Midbrain (tissue), 1 donor: ENCODE measurements around the gene PRLH.
"Not testable (repeated sequence)": the region's sequence is repeated elsewhere in the genome, so short reads cannot be mapped to it uniquely, and the experiment has no call there.

Experiments used
- DNase-seq: peaks from one replicate; lab custom pipeline; 2025; lab: John Stamatoyannopoulos, UW

Gene PRLH

DNA sequence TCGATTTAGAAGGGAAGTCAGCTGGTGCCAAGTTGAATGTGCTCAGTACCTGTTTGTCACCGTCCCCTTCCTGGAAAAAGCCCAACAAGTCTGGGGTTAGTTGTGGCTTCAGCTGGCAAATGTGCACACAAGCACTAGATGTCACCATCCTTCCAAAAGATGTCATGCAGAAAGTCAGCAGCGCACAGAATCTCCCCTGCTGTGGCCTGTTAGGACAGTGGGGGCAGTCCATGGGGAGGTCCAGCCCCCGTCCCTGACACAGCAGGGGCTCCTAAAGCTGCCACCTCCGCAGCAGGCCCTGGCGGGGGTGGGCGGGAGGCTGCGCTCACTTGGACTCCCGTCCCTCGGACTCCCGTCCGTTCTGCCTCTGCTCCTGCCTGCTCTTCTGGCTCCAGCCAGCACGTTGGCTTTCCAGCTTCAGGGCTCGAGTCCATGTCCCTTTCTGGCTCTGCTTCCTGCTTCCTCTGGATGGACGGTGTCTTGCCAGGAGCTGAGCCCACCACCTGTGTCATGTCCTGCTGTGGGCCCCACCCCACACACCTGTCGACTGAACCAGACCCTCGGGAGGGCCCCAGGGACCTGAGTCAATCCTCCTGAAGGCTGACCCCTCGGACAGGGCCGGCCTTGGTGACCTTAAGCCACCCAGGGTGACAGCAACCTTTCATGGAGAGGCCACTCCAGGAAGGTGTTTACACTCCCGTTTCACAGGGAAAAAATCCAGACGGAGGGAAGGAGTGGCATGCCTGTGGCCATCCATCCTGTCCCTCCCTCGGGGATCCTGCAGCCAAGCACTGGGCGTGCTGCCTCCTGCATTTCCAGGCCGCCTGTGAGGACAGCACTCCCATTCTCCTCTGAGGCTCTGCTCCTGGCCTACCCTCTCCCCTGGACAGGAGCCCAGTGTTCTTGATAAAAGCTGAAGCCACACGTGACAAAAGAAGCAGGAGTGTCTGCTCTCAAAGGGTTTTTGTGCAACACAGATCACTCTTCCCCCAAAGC lies 15.7 kb downstream of the PRLH start:
- peak; percentile 50 for DNase-seq

DNA sequence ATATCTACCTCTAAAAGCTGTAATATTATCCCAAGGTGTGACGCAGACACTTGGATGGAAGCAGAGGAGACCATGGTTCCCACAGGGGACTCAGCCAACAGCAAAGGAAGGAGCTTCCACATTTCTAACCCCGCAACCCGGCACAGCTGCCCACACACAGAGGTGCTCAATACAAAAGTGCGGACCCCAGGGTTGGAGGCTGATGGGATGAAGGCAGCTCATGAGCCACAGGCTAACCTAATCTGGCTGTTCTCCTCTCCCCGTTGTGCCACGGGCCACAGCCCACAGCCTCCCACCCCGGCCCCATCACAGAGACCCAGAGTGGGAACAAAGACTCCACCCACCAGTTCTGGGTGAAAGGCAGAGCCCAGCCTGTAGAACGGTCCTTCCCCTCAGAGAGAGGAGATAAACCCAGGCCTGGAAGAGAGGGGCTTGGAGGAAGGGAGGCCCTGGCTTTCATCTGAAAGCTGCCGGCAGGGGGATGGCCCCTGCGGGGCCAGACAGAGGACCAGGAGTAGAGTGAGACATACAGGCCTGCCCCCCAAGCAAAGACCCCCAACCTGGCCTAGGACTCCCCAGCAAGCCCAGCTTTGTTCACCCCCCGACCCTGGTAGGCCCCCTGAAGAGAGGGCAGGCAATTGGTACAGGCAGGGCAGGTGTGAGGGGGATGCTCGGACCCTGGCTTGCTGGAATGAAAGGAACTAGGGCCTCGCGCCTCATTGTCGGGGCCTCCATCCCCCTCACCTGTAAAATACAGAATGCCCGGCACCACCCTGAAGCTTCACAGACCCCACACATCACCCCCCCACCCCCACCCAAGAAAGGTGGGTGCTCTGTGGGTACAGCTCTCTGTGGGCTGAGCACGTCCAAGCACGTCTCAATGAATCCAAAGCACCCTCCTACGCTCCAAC lies 17.3 kb downstream of the PRLH start:
- no peak for DNase-seq

DNA sequence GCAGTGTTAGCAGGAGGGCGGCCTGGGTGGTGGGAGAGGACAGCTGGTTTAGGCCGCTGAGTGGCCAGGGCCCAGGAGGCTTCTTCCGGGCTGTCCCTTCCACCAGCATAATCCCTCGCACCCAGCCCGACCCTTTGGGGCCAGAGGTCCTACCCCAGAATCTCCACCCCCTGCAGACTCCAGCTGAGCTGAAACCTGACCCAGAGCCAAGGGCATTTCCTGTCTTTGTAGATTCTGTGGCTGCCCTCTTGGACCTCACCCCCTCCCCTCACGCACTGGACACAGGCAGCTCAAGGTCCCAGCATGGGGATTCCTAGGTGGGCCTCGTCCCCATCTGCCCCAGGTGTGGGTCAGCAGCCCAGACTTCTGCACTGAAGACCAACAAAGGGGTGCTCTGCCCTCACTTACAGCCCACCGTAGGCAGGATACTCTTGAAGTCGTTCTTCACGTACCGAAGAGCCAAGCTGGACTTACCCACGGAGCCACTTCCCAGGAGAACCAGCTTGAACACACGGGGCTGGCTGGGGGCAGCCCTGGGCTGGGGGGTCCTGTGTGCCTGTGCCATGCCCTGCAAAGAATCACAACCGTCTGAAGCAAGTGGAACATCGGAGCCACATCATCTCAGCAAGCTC lies 19.3 kb downstream of the PRLH start:
- DNase-seq, result no peak

DNA sequence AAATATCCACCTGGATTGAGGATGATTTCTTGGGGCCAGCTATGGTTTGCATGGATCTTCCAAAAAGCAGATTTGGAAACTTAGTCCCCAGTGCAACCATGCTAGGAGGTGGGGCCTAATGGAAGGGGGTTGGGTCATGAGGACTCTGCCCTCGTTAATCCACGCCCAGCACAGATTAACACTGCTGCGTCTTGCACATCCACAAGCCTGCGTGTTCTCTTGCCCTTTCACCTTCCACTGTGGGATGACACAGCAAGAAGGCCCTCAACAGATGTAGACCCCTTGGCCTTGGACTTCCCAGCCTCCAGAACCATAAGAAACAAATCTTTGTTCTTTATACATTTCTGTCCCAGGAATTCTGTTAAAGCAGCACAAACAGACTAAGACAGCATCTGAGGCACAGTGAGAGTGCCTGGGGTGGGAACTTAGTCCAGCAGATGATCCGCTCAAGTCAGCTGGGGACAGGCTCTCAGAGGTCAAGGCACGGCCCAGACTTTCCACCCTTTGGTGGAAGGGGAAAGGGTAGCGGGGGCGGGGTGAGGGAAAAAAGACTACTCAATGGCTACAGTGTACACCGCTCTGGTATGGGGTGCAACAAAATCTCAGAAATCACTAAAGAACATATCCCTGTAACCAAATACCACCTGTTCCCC lies 21.8 kb downstream of the PRLH start:
- no peak for DNase-seq

DNA sequence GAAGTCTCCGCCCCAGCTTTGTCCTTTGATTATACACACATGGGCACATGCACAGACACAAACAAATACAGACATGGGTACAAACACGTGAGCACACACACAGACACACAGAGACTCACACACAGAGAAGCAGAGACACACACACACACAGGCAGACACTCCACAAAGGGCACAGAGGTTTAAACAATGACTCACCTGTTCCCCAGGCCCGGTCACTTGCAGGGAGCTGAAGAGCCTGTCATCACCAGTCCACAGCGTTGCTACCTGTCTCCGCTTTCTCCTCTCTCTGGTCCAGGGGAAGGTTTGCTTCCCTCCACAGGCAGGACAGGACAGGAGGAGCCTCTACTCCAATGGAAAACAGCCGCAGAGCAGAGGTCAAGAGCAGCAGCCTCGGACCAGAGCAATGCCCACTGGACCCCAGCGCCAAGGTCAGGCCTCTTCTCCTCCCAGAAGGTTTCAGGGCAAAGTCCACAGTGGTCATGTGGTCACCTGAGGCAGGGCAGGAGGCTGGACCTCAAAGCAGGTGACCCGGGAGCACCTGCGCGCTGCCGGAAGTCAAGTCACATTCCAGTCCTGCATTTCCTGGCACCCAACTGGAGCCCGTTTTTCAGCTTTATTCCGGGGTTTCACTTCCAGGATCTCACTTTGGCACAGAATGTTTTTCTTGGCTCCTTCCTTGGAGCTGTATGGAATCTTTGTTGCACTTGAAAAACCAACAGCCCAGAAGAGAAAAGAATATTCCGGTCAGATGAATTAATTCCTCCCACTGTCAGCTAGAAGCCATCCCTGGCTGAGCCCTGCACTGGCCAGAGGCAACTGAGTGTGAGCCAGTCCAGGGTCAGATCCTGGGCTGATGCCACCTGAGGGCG lies 24.1 kb downstream of the PRLH start, which contains the start of gene RAB17:
TSS of gene RAB17 (minus strand) at position 463 of the 869 bp plus-strand sequence. CDS start 4,580 bp downstream, outside the sequence.
- DNase-seq, result no peak

DNA sequence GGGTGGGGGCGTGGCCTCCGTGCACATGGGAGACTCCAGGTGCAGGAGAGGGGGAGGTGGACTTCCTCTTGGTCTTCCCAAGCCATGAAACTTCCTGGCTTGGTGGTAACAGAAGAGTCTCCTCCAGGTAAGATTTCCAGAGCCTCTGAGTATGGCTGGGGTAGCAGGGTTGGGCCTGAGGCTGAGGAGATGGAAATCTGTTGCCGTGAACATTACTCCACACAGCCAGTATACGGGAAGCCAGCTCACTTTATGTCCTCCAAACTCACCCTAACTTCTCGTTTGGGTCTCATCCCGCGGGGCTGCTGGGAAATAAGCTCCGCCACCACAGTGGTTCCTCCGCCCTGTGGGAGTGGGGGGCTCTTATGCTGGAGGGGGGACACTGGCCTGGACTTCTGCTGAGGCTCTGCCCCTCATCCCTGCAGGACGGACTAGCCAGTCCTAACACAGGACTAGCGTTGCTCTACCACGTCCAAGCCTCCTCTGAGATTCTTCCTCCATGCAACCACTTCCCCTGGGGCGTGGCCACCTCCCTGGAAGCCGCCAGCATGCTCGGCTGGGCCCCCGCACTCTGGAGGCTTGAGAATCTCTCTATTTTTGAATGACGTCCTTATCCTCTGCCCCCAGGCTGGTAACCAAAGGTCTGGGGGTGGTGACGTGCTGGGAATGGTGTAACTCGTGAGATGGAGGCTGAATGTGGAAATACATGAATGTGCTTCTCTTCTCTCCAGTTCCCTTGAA lies 24.9 kb downstream of the PRLH start:
- DNase-seq, result no peak

DNA sequence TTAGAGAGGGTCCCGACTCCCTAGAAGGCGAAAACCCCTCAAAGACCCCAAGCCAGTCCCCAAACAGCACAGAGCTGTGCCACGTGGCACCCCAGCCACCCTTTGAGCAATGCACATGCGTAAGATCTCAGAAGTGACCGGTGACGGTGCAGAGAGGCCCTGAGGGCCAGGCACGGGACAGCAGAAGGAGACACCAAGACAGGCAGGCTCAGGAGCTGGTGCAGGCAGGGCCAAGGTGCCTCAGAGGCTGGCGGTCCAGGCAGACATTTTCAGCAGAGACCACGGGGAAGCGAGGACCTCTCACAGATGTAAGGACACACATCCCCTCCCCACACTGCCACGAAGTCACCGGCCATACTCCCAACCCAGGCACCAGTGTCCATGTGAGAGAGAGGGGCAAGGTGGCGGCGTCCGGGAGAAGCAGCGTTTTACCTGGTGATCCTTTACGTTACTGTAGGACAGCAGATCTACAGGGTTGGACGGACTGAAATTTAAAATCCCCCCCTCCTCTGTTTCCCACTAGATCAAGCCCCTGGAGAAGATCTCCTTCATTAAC lies 26.1 kb downstream of the PRLH start:
- no peak for DNase-seq

DNA sequence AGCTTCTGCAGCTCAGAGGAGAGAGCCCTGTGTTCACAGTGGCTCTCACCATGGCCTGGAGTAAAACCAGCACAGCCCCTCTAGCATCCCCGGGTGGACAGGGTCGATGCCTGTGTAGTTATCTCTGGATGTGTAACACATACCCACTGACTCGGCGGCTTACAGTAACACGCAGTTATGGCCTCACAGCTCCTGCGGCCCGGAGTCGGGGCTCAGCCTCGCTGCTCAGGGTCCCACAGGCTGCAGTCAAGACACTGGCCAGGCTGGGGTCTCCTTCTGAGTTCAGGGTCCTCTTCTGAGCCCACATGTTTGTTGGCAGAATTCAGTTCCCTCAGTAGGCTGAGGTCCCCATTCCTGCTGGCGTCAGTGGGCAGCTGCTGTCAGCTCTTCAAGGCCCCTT lies 26.7 kb downstream of the PRLH start:
- no peak for DNase-seq

DNA sequence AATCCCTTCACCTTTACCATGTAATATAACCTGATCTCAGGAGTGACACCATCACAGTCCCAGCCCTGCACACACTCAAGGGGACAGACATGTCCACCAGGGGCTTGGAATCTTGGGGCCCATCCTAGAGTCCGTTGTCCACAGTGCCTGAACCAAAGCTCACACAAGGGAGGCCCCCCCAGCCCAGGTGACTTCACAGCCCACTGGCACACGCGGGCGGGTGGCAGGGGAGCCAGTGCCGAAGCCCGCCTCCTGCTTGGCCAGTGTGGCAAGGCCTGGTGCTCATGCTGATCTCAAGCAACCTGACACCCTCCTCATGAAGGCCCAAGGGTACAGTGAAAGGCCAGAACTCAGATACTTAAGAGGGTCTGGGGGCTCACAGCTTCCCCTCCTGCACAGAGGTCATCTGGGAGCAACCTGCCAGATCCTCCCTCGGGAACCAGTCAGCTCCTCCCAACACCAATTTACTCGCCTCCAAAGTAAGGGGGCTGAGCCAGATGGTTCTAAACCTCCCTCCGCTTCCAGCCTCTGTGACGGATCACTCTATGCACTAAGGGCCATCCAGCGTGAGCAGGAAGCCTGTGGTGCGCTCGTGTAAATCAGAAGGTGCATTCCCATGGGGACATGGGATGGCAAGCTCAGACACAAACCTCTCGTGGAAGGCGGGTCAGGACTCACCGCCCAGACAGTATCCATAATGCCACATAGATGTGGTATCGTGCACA lies 27.4 kb downstream of the PRLH start:
- no peak for DNase-seq

DNA sequence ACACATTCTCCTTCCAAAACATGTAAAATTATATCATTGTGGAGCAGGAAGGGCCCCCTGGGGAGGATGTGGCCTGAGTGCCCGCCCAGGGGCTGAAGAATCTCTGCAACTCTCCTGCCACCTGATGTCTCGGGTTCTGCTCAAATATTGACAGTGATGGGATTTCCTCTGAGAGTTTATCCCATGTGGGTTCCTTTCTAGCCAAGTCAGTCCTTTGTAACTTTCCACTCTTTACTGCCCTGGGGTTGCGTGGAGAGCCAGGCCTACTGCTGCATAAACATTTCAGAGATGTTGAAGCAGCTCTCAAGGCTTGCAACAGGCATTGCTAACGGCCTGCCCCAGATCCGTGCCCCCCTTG lies 28.1 kb downstream of the PRLH start:
- DNase-seq, result no peak

DNA sequence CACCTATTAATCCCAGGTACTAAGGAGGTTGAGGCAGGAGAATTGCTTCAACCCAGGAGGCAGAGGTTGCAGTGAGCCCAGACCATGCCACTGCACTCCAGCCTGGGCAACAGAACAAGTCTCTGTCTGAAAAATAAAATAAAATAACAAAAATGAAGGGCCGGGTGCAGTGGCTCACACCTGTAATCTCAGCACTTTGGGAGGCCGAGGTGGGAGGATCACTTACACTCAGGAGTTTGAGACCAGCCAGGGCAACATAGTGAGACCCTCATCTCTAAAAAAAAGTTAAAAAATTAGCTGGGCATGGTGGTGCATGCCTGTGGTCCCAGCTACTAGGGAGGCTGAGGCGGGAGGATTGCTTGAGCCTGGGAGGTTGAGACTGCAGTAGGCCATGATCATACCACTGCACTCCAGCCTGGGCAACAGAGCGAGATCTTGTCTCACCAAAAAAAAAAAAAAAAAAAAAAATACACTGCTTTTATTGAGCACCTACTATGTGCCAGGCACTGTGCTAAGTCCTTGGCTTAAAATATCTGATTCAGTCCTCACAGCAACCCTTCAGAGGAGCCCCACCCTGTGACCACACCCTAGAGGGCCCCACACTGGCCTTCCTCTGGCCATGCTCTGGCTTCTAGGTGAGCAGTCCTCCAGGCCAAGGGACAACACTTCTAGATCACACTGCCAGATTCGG lies 29.6 kb downstream of the PRLH start:
- DNase-seq, result not testable (repeated sequence)

DNA sequence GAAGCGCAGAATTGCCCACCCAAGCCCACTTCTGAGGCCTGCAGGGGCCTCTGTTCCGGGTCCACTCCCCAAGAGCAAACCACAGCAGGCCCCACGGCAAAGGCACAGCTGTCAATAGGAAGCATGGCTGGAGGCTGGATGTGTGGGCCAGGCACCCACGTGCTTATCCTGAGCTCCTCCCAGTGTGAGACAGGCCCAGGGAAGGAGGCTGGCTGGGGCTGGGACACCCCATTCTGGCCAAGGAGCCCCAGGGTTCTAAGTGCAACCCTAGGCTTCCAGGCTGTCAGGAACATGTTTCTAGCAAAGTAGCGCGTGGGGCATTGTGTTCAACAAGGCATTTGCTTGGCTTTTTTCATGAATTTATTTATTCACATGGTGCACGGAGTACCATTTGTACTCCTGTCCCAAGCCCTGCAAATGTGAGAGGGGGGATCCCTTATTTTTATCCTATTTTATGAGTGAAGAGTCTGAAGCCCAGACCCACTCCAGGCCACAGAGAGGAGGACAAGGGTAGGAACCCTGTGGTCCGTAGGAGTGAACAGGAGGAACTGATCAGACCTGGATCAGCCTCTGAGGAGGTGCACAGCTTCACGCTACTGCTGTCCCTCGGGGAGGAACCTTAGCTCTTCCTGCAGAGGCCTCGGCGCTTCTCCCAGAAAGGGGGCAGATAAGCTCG lies 30.3 kb downstream of the PRLH start:
- DNase-seq, result no peak

DNA sequence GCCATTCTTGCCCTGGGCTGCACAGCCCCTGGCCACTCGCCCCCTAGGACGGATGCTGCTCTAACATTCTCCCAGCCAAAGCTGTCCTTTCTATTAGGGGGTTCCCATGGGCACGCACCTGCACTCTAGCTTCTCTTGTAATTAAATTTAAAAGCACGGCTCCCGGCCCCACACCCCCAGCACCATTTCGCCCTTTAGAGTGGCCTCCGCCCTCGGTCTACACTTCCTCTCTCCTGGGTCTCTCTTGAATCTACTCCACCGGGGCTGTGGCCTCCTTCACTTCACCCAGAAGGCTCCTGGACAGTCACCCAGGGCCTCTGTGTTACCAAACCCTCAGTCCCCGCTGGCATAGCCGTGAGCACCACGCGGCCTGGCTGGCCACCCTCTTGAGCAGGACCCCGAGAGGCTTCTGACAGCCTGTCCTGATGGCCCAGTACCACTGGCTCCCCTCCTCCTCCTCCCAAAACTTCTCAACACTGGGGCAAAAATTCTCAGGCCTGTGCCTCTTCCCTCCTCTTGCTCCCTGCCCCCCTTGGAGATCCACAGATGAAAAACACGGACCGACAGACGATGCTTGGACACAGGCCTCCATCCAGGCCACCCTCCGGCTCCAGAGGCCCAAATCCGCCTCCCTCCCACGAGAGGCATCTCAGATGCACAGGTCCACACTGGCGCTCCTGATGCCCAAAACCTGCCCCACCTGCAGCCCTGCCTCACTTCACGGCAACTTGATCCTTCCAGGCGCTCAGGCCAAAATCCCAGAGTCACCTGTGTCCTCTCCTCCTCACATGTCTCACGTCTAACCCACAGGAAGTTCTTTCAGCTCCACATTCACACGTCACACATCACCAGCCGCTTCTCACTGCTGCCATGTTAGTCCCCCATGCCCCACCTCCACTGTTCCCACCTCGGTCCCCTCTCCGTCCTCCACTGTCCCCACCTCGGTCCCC lies 31.1 kb downstream of the PRLH start:
- no peak for DNase-seq

DNA sequence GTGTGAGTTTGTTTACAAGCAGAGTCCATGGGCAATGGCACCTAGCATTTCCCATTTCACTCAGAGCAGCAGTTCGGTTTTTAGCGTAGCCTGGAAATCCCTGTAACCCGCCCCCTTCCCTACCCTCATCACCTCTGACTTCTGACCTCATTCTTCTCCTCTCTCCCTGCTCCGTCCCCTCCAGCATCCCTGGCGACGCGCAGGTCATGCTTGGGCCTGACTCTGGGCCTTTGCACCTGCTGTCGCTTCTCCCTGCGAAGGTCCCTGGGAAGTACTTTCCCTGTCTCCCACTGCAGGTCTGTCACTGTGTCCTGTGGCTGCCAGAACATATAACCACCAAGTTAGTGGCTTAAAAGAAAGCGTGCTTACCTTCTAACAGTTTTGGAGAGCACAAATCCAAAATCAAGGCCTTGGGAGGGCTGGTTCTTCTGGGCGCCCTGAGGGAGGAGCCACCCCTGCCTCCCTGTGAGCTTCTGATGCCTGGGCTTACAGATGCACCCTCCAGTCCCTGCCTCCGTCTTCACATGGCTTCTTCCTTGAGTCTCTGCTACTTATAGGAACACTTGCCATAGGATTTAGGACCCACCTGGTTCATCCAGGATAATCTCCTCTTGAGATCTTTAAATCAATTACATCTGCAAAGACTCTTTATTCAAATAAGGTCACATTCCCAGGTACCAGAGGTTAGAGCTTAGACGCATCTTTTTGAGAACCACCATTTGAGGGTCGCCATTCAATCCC lies 32.3 kb downstream of the PRLH start:
- DNase-seq, result no peak

DNA sequence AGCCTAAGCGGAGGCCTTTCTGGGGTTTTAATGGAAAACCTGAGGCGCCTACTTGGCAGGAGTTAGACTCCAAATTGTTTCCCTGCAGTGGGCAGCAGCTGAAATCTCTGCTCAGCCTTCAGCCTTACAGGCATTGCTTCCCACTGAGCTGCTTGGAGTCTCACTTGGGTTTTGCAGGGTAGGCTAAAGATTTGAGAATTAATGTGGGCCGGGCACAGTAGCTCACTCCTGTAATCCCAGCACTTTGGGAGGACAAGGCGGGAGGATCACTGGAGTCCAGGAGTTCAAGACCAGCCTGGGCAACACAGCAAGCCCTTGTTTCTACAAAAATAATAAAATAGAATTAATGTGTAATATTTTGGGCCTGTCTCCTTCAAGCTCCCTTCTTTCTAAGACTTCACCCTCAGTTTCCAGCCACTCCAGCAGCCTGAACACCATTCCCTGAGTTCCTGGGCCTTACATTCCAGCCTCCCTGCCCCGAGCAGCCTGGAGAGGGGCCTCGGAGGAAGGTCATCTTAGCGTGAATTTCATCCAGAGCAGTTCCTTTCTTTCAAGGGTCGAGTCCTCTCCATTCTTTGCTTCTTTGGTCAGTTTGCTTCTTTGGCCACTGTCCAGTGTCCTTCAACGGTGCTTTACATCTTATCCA lies 33.2 kb downstream of the PRLH start:
- no peak for DNase-seq
